Neutrophil (primary cell): ENCODE results near the gene KCNQ5.

Source experiments
- H3K27ac ChIP-seq: fragments of 200-600 bp; sonication (generic); 2 replicates; pipeline ENCODE4 v1.5.1; 2016; ENCODE audit warnings: mild to moderate bottlenecking, moderate library complexity
- H3K27me3 ChIP-seq: fragments of 200-600 bp; sonication (generic); 2 replicates; pipeline ENCODE4 v1.6.0; 2016; ENCODE audit warnings: mild to moderate bottlenecking
- H3K36me3 ChIP-seq: fragments of 200-600 bp; sonication (generic); 2 replicates; pipeline ENCODE4 v1.5.1; 2017
- H3K4me1 ChIP-seq, 2 experiments: fragments of 200-600 bp in 1 of 2; sonication (generic) in 1 of 2; 1 replicate in 1 of 2; 2 replicates in 1 of 2; pipeline versions ENCODE4 v1.5.1 to v1.6.1; 2013 to 2016; ENCODE audit warnings: low read depth in 1 of 2, low read length in 1 of 2, mild to moderate bottlenecking in 1 of 2, moderate library complexity in 1 of 2; ENCODE audit not compliant: control insufficient read depth in 1 of 2, insufficient read depth in 1 of 2
- H3K4me3 ChIP-seq, 2 experiments: fragments of 200-600 bp in 1 of 2; sonication (generic) in 1 of 2; 1 replicate in 1 of 2; 2 replicates in 1 of 2; pipeline ENCODE4 v1.5.1; 2013 to 2016; ENCODE audit warnings: low read depth in 1 of 2, low read length in 1 of 2, mild to moderate bottlenecking in 1 of 2, moderate library complexity in 1 of 2
- H3K9me3 ChIP-seq: fragments of 200-600 bp; sonication (generic); 2 replicates; pipeline ENCODE4 v1.5.1; 2016
- CTCF ChIP-seq: fragments of 200-600 bp; sonication (generic); IDR thresholded peaks from 2 replicates; pipeline ENCODE4 v1.5.1; 2016; ENCODE audit warnings: antibody characterized with exemption

The KCNQ5 gene

GRCh38 chr6:72916298-72916697, 294.4 kb downstream of the KCNQ5 start:
- no peaks in the 10 kb centered on the region for H3K36me3 ChIP-seq
- no peaks in the 10 kb centered on the region for H3K27me3 ChIP-seq
- H3K4me1 ChIP-seq, result peaks cover 25 to 47% of the 10 kb centered on the region in 2 experiments
- H3K27ac ChIP-seq, result no peak overlapping the region
- no peak for TF ChIP-seq CTCF
- H3K9me3 ChIP-seq, result no peaks in the 10 kb centered on the region
- H3K4me3 ChIP-seq, result no peak overlapping the region

DNA sequence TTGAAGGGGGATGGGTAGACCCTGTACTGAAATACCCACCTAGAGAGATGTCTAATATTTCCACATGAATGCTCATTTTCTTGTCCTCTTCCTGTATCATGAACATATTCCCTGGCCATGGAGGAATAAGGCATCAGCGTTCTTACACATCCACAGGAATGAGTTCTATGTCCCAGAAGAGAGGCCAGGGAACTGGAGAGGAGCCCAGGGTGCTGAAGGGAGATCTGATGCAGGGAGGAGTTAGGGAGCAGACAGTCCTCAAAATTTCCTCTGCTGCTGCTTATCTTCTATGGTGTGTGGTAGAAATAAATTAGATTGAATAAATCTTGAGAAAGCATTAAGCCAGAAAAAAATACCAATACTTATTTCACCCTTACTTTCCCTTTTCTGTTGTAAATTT, 295.0 kb downstream of the KCNQ5 start:
- H3K36me3 ChIP-seq, result no peaks in the 10 kb centered on the region
- no peaks in the 10 kb centered on the region for H3K9me3 ChIP-seq
- no peak for TF ChIP-seq CTCF
- H3K27ac ChIP-seq, result no peak overlapping the region
- H3K4me3 ChIP-seq, result no peak overlapping the region
- peaks cover 19 to 41% of the 10 kb centered on the region in 2 experiments for H3K4me1 ChIP-seq
- H3K27me3 ChIP-seq, result no peaks in the 10 kb centered on the region

DNA sequence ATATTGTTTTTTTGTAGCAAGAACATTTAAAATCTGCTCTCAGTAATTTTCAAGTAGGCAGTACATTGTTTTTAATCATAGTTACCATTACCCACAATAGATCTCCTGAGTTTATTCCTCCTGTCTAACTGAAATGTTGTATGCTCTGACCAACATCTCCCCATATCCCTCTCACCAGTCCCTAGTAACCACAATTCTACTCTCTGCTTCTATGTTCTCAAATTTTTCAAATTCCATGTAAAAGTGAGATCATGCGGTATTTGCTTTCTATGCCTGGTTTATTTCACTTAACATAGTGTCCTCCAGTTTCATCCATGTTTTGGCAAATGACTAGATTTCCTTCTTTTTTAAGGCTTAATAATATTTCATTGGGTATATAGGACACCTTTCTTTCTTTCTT, 300.5 kb downstream of the KCNQ5 start:
- no peak overlapping the region for H3K4me3 ChIP-seq
- H3K4me1 ChIP-seq, result no peaks in the 10 kb centered on the region
- H3K27me3 ChIP-seq, result no peaks in the 10 kb centered on the region
- H3K27ac ChIP-seq, result no peak overlapping the region
- no peaks in the 10 kb centered on the region for H3K36me3 ChIP-seq
- no peaks in the 10 kb centered on the region for H3K9me3 ChIP-seq
- no peak for TF ChIP-seq CTCF

GRCh38 chr6:72925136-72925535, 303.3 kb downstream of the KCNQ5 start:
- no peaks in the 10 kb centered on the region for H3K27me3 ChIP-seq
- TF ChIP-seq CTCF, result no peak

GRCh38 chr6:72930556-72931132, 308.8 kb downstream of the KCNQ5 start:
- no peak for TF ChIP-seq CTCF
- Histone ChIP-seq H3K9me3 (no peaks in the 10 kb centered on the region), H3K4me3 (no peak overlapping the region)

More at GRCh38 chr6:72925136-72925535, 303.3 kb downstream of the KCNQ5 start:
- H3K4me1 ChIP-seq, result no peaks in the 10 kb centered on the region
- no peaks in the 10 kb centered on the region for H3K9me3 ChIP-seq
- no peak overlapping the region for H3K4me3 ChIP-seq
- H3K36me3 ChIP-seq, result no peaks in the 10 kb centered on the region
- no peak overlapping the region for H3K27ac ChIP-seq

More at GRCh38 chr6:72930556-72931132, 308.8 kb downstream of the KCNQ5 start:
- Histone ChIP-seq H3K4me1 (no peaks in the 10 kb centered on the region), H3K27me3 (no peaks in the 10 kb centered on the region), H3K27ac (no peak overlapping the region), H3K36me3 (no peaks in the 10 kb centered on the region)
